ENCODE results near the gene TMEM132D.

The TMEM132D gene

GRCh38 chr12:129727100-129727499 is 176.7 kb downstream of the TMEM132D start:
- no peak for DNase-seq
- Histone ChIP-seq H4K91ac (ENCODE audit: low read length) (no peak overlapping the region), H3K4me3 (ENCODE audit: insufficient read depth in 1 of 2, low read depth in 1 of 2, low read length in 2 of 2) (no peak overlapping the region), H3K4ac (ENCODE audit: low read depth in 1 of 2, low read length in 2 of 2) (no peak overlapping the region), H3K4me2 (ENCODE audit: low read length, poor library complexity, severe bottlenecking) (no peak overlapping the region), H3K36me3 (ENCODE audit: control insufficient read depth in 1 of 2, insufficient read depth in 2 of 2, low read depth in 1 of 2, low read length in 2 of 2) (no peaks in the 10 kb centered on the region), H2BK120ac (ENCODE audit: low read depth, low read length) (no peak overlapping the region), H3K27me3 (ENCODE audit: control insufficient read depth in 1 of 2, insufficient read depth in 1 of 2, low read length in 2 of 2) (no peaks in the 10 kb centered on the region), H3K27ac (ENCODE audit: low read length, poor library complexity, severe bottlenecking) (no peak overlapping the region), H3K9me3 (ENCODE audit: control insufficient read depth, low read length) (peaks cover 27% of the 10 kb centered on the region), H2AFZ (ENCODE audit: low read depth, low read length) (no peak overlapping the region), H2BK12ac (ENCODE audit: low read length in 2 of 2) (no peak overlapping the region), H3K9ac (ENCODE audit: low read length) (no peak overlapping the region), H4K8ac (ENCODE audit: low read length) (no peak overlapping the region), H2BK5ac (ENCODE audit: low read depth, low read length, poor library complexity, severe bottlenecking) (no peak overlapping the region), H3K18ac (ENCODE audit: low read depth in 1 of 2, low read length in 2 of 2) (no peak overlapping the region), H2BK15ac (ENCODE audit: low read depth, poor library complexity, severe bottlenecking) (no peak overlapping the region), H2AK5ac (ENCODE audit: low read length, severe bottlenecking) (no peak overlapping the region), H3K79me1 (replicated peaks; ENCODE audit: low read length, poor library complexity, severe bottlenecking) (no peaks in the 10 kb centered on the region), H3K23ac (ENCODE audit: low read length in 2 of 2) (no peak overlapping the region), H3K4me1 (ENCODE audit: control insufficient read depth, insufficient read depth, low read depth, low read length) (no peaks in the 10 kb centered on the region), H3K14ac (ENCODE audit: low read length in 2 of 2) (no peak overlapping the region)
- WGBS, result 73% methylated on average over 3 of the region's 3 CpGs

- H2BK15ac ChIP-seq (ENCODE audit: low read depth, poor library complexity, severe bottlenecking), result no peak overlapping the region
- H3K4me2 ChIP-seq (ENCODE audit: low read length, poor library complexity, severe bottlenecking), result no peak overlapping the region
Observed at GRCh38 chr12:129723260-129723659, 180.6 kb downstream of the TMEM132D start.

GRCh38 chr12:129720618-129721017 is 183.2 kb downstream of the TMEM132D start:
- DNase-seq, result no peak
- H3K79me1 ChIP-seq (replicated peaks; ENCODE audit: low read length, poor library complexity, severe bottlenecking), result no peaks in the 10 kb centered on the region
- no peak overlapping the region for H3K23ac ChIP-seq (ENCODE audit: low read length in 2 of 2)
- 74% methylated on average over 4 of the region's 4 CpGs for WGBS
- H3K4me1 ChIP-seq (ENCODE audit: control insufficient read depth, insufficient read depth, low read depth, low read length), result no peaks in the 10 kb centered on the region
- H4K91ac ChIP-seq (ENCODE audit: low read length), result no peak overlapping the region
- H2AK5ac ChIP-seq (ENCODE audit: low read length, severe bottlenecking), result no peak overlapping the region
- no peak overlapping the region for H2BK15ac ChIP-seq (ENCODE audit: low read depth, poor library complexity, severe bottlenecking)
- no peak overlapping the region for H2BK5ac ChIP-seq (ENCODE audit: low read depth, low read length, poor library complexity, severe bottlenecking)
- H3K27ac ChIP-seq (ENCODE audit: low read length, poor library complexity, severe bottlenecking), result no peak overlapping the region
- no peak overlapping the region for H3K18ac ChIP-seq (ENCODE audit: low read depth in 1 of 2, low read length in 2 of 2)
- no peak overlapping the region for H3K4me3 ChIP-seq (ENCODE audit: insufficient read depth in 1 of 2, low read depth in 1 of 2, low read length in 2 of 2)
- no peaks in the 10 kb centered on the region for H3K27me3 ChIP-seq (ENCODE audit: control insufficient read depth in 1 of 2, insufficient read depth in 1 of 2, low read length in 2 of 2)
- no peak overlapping the region for H3K4me2 ChIP-seq (ENCODE audit: low read length, poor library complexity, severe bottlenecking)
- H4K8ac ChIP-seq (ENCODE audit: low read length), result no peak overlapping the region
- H2BK12ac ChIP-seq (ENCODE audit: low read length in 2 of 2), result no peak overlapping the region
- no peak overlapping the region for H3K9ac ChIP-seq (ENCODE audit: low read length)
- no peak overlapping the region for H2BK120ac ChIP-seq (ENCODE audit: low read depth, low read length)
- no peak overlapping the region for H3K4ac ChIP-seq (ENCODE audit: low read depth in 1 of 2, low read length in 2 of 2)
- H3K14ac ChIP-seq (ENCODE audit: low read length in 2 of 2), result no peak overlapping the region
- no peaks in the 10 kb centered on the region for H3K36me3 ChIP-seq (ENCODE audit: control insufficient read depth in 1 of 2, insufficient read depth in 2 of 2, low read depth in 1 of 2, low read length in 2 of 2)
- peaks cover 35% of the 10 kb centered on the region for H3K9me3 ChIP-seq (ENCODE audit: control insufficient read depth, low read length)
- no peak overlapping the region for H2AFZ ChIP-seq (ENCODE audit: low read depth, low read length)

More at GRCh38 chr12:129723260-129723659, 180.6 kb downstream of the TMEM132D start:
- Histone ChIP-seq H3K79me1 (replicated peaks; ENCODE audit: low read length, poor library complexity, severe bottlenecking) (no peaks in the 10 kb centered on the region), H4K8ac (ENCODE audit: low read length) (no peak overlapping the region), H3K9ac (ENCODE audit: low read length) (no peak overlapping the region), H3K23ac (ENCODE audit: low read length in 2 of 2) (no peak overlapping the region), H2BK120ac (ENCODE audit: low read depth, low read length) (no peak overlapping the region), H2BK12ac (ENCODE audit: low read length in 2 of 2) (no peak overlapping the region), H3K4me3 (ENCODE audit: insufficient read depth in 1 of 2, low read depth in 1 of 2, low read length in 2 of 2) (no peak overlapping the region), H3K4ac (ENCODE audit: low read depth in 1 of 2, low read length in 2 of 2) (no peak overlapping the region), H4K91ac (ENCODE audit: low read length) (no peak overlapping the region), H3K14ac (ENCODE audit: low read length in 2 of 2) (no peak overlapping the region), H2AFZ (ENCODE audit: low read depth, low read length) (no peak overlapping the region), H3K18ac (ENCODE audit: low read depth in 1 of 2, low read length in 2 of 2) (no peak overlapping the region), H2AK5ac (ENCODE audit: low read length, severe bottlenecking) (no peak overlapping the region), H3K36me3 (ENCODE audit: control insufficient read depth in 1 of 2, insufficient read depth in 2 of 2, low read depth in 1 of 2, low read length in 2 of 2) (no peaks in the 10 kb centered on the region), H3K27me3 (ENCODE audit: control insufficient read depth in 1 of 2, insufficient read depth in 1 of 2, low read length in 2 of 2) (no peaks in the 10 kb centered on the region), H3K27ac (ENCODE audit: low read length, poor library complexity, severe bottlenecking) (no peak overlapping the region), H3K4me1 (ENCODE audit: control insufficient read depth, insufficient read depth, low read depth, low read length) (no peaks in the 10 kb centered on the region), H2BK5ac (ENCODE audit: low read depth, low read length, poor library complexity, severe bottlenecking) (no peak overlapping the region), H3K9me3 (ENCODE audit: control insufficient read depth, low read length) (peaks cover 34% of the 10 kb centered on the region)
- 75% methylated on average over 8 of the region's 8 CpGs for WGBS
- DNase-seq, result no peak

GRCh38 chr12:129719416-129719815 is 184.4 kb downstream of the TMEM132D start:
- no peak for DNase-seq
- no peak overlapping the region for H3K23ac ChIP-seq (ENCODE audit: low read length in 2 of 2)
- H2AK5ac ChIP-seq (ENCODE audit: low read length, severe bottlenecking), result no peak overlapping the region
- H2BK15ac ChIP-seq (ENCODE audit: low read depth, poor library complexity, severe bottlenecking), result no peak overlapping the region
- no peaks in the 10 kb centered on the region for H3K4me1 ChIP-seq (ENCODE audit: control insufficient read depth, insufficient read depth, low read depth, low read length)
- no peak overlapping the region for H2BK120ac ChIP-seq (ENCODE audit: low read depth, low read length)
- no peak overlapping the region for H3K9ac ChIP-seq (ENCODE audit: low read length)
- H3K79me1 ChIP-seq (replicated peaks; ENCODE audit: low read length, poor library complexity, severe bottlenecking), result no peaks in the 10 kb centered on the region
- H3K9me3 ChIP-seq (ENCODE audit: control insufficient read depth, low read length), result peaks cover 41% of the 10 kb centered on the region
- no peak overlapping the region for H3K4me2 ChIP-seq (ENCODE audit: low read length, poor library complexity, severe bottlenecking)
- no peak overlapping the region for H2BK12ac ChIP-seq (ENCODE audit: low read length in 2 of 2)
- no peak overlapping the region for H3K27ac ChIP-seq (ENCODE audit: low read length, poor library complexity, severe bottlenecking)
- WGBS, result 45% methylated on average over 3 of the region's 3 CpGs
- H2BK5ac ChIP-seq (ENCODE audit: low read depth, low read length, poor library complexity, severe bottlenecking), result no peak overlapping the region
- no peak overlapping the region for H2AFZ ChIP-seq (ENCODE audit: low read depth, low read length)
- H3K36me3 ChIP-seq (ENCODE audit: control insufficient read depth in 1 of 2, insufficient read depth in 2 of 2, low read depth in 1 of 2, low read length in 2 of 2), result no peaks in the 10 kb centered on the region
- H3K27me3 ChIP-seq (ENCODE audit: control insufficient read depth in 1 of 2, insufficient read depth in 1 of 2, low read length in 2 of 2), result no peaks in the 10 kb centered on the region
- no peak overlapping the region for H3K4me3 ChIP-seq (ENCODE audit: insufficient read depth in 1 of 2, low read depth in 1 of 2, low read length in 2 of 2)
- H3K4ac ChIP-seq (ENCODE audit: low read depth in 1 of 2, low read length in 2 of 2), result no peak overlapping the region
- H3K14ac ChIP-seq (ENCODE audit: low read length in 2 of 2), result no peak overlapping the region
- no peak overlapping the region for H4K8ac ChIP-seq (ENCODE audit: low read length)
- no peak overlapping the region for H3K18ac ChIP-seq (ENCODE audit: low read depth in 1 of 2, low read length in 2 of 2)
- H4K91ac ChIP-seq (ENCODE audit: low read length), result no peak overlapping the region

Data from mesenchymal stem cell (in vitro differentiated cells and primary cell).